SH-SY5Y (cell line): ENCODE measurements around the gene FBXO17.

ENCODE experiments used
- GATA2 ChIP-seq: IDR thresholded peaks from 2 replicates; pipeline ENCODE4 v1.6.1; 2011; ENCODE audit warnings: mild to moderate bottlenecking, low read depth, low read length
- GATA3 ChIP-seq: IDR thresholded peaks from 2 replicates; pipeline ENCODE4 v1.6.1; 2011; ENCODE audit warnings: low read depth, mild to moderate bottlenecking, low read length, moderate library complexity

FBXO17 gene

DNA sequence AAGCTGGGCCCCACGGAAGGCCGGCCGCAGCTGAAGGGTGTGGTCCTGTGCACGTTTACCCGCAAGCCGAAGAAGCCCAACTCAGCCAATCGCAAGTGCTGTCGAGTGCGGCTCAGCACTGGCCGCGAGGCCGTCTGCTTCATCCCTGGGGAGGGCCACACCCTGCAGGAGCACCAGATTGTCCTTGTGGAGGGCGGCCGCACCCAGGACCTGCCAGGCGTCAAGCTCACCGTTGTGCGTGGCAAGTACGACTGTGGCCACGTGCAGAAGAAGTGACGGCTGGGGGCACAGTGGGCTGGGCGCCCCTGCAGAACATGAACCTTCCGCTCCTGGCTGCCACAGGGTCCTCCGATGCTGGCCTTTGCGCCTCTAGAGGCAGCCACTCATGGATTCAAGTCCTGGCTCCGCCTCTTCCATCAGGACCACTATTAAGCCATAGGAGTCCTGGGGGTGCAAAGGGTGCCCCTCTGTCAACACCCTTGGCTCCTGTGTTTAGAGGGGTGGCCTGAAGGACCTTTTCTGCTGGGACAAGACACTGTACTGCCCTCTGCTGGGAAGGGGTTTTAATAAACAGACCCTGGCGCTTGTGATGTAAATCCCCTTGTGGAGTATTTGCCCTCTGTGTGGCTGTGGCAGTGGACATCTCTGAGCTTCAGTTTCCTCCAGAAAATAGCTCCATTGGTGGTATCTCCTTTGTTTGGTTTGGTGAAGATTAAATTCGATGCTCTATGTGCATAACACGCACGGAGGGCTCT lies 42.9 kb downstream of the FBXO17 start:
- no peak for TF ChIP-seq GATA3
- TF ChIP-seq GATA2: no peak

- no peak for TF ChIP-seq GATA2
- TF ChIP-seq GATA3: no peak
These were observed 44.1 kb downstream of the FBXO17 start for GRCh38 chr19:38931521-38931793.

GRCh38 chr19:38930776-38931520 lies 44.6 kb downstream of the FBXO17 start, which contains the start of gene MRPS12:
MRPS12 (plus strand) TSS chr19:38930944; CDS start chr19:38931295, 351 bp downstream.
- TF ChIP-seq GATA2: no peak

GRCh38 chr19:38929929-38930775 lies 45.4 kb downstream of the FBXO17 start, which contains the start of gene SARS2:
SARS2 (minus strand) TSS chr19:38930763; CDS start chr19:38930736, 27 bp downstream.
- 0 out of 2 replicates have a peak, but pooled peaks have one; percentile 8 for TF ChIP-seq GATA2
- TF ChIP-seq GATA3: no peak

- TF ChIP-seq GATA2 (no peak), GATA3 (no peak)
These were observed 47.0 kb downstream of the FBXO17 start for GRCh38 chr19:38928391-38929001.

DNA sequence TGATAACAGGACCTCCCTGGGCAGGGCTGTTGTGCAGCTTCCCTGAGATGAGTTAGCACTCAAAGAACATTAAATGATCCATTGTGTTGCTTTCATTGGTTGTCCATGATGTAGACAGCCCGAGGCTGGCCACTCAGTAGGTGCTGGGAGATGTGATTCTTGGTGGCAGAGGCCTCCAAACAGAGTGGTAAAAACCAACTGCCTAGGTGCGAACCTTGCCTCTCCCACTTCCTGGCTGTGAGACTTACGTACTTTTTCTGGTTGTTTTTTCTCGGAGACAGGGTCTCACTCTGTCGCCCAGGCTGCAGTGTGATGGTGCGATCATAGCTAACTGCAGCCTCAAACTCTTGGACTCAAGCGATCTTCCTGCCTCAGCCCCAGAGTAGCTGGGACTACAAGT lies 51.2 kb downstream of the FBXO17 start:
- no peak for TF ChIP-seq GATA2
- no peak for TF ChIP-seq GATA3

DNA sequence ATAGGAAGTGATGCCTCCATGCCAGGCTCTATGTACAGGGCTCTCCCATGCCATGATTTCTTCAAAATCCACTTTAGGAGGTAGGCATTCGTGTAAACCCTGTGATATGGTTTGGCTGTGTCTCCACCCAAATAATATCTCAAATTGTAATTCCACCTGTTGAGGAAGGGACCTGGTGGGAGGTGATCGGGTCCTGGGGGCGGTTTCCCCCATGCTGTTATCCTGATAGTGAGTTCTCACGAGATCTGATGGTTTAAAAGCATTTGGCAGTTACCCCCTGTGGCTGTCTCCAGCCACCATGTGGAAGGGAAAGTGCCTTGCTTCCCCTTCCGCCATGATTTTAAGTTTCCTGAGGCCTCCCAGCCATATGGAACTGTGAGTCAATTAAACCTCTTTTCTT lies 53.1 kb downstream of the FBXO17 start:
- TF ChIP-seq GATA3: no peak
- no peak for TF ChIP-seq GATA2

DNA sequence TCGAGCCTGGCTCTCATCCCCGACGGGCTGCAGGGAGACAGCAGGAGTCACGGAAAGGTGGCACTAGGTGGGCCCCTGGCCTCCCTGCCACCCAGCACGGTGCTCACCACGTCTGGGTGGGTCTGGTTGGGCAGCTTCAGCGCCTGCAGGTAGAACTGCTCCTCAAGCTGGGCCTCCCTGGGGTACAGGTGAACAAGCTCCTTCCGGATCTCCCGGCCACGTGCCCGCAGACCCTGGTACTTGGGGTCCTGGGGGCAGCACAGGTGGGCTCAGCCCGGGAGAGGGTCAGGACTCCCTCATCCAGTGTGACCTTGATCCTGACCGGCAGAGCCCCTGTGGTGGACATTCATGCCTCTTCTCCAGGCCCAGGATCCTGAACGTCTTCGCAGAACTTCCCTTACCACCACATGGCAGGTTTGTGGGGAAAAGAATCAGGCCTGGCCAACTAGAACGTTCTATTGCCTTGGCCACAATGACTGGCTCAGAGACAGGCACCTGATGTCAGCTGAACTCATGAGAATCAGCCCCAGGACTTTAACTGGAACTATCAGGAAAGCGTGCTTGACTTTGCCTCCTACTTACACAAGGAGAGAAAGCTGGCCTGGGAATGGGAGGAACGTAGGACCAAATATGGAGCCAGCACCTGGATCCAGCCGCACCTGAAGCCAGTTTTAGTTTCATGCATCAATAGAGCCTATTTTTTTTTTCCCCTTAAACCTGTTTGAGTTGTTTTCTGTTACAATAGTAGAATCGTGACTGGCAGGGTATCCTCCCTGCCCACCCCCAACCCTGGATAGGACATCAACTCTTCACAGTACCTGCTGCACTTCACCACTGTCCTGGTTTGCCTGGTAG lies 53.9 kb downstream of the FBXO17 start:
- TF ChIP-seq GATA2 (no peak), GATA3 (no peak)

DNA sequence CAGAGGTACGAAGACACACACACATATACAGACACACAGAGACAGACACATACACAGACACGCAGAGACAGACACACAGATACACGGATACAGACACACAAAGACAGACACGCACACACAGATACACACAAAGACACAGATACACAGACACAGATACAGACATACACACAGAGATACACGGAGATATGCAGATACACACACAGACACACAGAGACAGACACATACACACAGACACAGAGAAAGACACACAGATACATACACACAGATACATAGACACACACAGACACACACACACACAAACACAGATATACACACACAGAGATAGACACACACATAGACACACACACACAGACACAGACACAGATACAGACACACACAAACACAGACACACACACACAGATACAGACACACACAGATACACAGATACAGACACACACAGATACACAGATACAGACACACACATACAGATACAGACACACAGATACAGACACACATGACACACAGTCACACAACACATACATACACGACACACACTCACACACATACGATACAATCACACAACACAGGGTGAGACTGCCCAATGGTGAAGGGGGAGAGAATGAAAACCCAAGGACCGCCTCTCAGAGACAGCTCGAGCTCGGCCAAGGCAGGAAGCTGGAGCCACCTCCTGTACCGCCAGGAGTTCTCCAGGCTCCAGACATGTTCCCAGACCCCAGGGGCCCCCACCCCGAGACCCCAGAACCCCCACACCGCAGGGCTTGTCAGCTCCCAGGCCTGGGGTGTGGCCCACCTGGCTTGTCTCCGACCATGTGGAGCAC lies 54.7 kb downstream of the FBXO17 start:
- TF ChIP-seq GATA2: no peak
- no peak for TF ChIP-seq GATA3

- TF ChIP-seq GATA3 (no peak), GATA2 (no peak)
These were observed 55.5 kb downstream of the FBXO17 start for GRCh38 chr19:38919837-38920601.

GRCh38 chr19:38918526-38918925 lies 57.0 kb downstream of the FBXO17 start:
- TF ChIP-seq GATA2 (no peak), GATA3 (no peak)

DNA sequence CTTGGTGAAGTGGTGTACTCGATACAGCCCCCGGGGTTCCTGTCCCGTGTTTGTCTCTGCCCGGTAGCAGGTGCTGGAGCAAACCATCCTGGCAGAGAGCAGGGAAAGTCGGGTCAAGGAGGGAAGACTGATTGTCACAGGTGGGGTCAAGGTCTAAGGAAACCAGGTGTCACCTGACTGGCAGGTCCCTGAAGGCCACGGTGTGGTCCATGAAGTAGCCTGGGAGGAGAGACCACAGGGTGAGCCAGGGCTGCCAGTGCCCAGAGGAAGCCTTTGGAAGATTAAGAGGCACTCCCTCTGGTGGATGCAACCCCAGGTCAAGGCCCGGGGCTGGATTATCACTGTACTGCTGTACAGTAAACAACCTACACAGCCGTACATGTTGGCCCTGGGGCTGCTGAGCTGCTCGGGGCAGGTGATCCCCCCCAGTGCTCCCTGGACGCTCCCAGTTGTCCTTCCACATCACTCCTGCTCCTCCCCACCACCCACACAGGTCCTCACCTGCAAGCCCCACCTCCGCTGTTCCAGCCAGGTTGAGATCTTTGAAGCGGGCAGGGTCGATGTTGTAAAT lies 57.5 kb downstream of the FBXO17 start:
- TF ChIP-seq GATA2 (no peak), GATA3 (no peak)
